ENCODE data around the gene PRKCQ.

GRCh38 chr10:6410830-6411229 lies 169.2 kb downstream of the PRKCQ start:
- TF ChIP-seq, protein P1, sequence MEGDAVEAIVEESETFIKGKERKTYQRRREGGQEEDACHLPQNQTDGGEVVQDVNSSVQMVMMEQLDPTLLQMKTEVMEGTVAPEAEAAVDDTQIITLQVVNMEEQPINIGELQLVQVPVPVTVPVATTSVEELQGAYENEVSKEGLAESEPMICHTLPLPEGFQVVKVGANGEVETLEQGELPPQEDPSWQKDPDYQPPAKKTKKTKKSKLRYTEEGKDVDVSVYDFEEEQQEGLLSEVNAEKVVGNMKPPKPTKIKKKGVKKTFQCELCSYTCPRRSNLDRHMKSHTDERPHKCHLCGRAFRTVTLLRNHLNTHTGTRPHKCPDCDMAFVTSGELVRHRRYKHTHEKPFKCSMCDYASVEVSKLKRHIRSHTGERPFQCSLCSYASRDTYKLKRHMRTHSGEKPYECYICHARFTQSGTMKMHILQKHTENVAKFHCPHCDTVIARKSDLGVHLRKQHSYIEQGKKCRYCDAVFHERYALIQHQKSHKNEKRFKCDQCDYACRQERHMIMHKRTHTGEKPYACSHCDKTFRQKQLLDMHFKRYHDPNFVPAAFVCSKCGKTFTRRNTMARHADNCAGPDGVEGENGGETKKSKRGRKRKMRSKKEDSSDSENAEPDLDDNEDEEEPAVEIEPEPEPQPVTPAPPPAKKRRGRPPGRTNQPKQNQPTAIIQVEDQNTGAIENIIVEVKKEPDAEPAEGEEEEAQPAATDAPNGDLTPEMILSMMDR (IDR thresholded peaks at IDR 0.05; ENCODE audit: insufficient read depth, low read length, poor library complexity, severe bottlenecking), result no peak
- no peak for TF ChIP-seq EZH2phosphoT487 (conservative IDR thresholded peaks at IDR 0.05; ENCODE audit: low read length)
